Prostate gland (tissue), 1 donor: ENCODE results near the gene RAB20.

Experiments used
- POLR2A ChIP-seq: fragments of 450-650 bp; IDR thresholded peaks from one replicate; pipeline ENCODE4 v1.6.1; 2016; ENCODE audit warnings: antibody characterized with exemption, mild to moderate bottlenecking
- POLR2AphosphoS5 ChIP-seq: sonication (generic); formaldehyde crosslinking; IDR thresholded peaks from one replicate; pipeline ENCODE4 v1.6.1; 2017; ENCODE audit warnings: antibody characterized with exemption

DNA sequence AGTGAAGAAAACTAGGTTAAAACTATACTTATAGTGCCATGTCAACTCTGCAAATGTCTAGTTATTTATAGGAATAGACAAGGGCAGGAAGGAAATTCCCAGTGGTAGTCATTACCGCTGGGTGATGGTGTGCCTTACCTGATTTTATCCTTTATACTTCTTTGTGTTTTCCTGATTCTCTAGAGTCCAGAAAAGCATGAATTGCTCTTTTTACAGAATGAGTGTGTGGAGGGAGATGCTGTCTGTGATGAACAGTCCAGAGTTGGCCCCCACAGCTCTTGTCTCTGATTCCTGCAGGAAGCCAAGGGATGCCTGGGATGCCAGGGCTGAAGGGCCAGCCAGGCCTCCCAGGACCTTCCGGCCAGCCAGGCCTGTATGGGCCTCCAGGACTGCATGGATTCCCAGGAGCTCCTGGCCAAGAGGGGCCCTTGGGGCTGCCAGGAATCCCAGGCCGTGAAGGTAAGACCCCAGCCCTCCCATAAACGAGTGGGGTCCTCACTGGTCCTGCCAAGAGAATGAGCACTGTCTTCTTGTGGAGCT is 83.7 kb downstream of the RAB20 start:
- no peak for TF ChIP-seq POLR2A
- TF ChIP-seq POLR2AphosphoS5: no peak
